ENCODE measurements around the gene UXT.

The UXT gene

GRCh38 chrX:47697181-47697580 is 38.2 kb upstream of the UXT start:
- ATAC-seq, result no peak
- TF ChIP-seq POU6F1 (CRISPR knock-in tag; IDR thresholded peaks at IDR 0.05; ENCODE audit: borderline replicate concordance, low read depth) (no peak), PATZ1 (CRISPR knock-in tag; IDR thresholded peaks at IDR 0.05; ENCODE audit: borderline replicate concordance) (no peak), OSR1 (CRISPR knock-in tag; IDR thresholded peaks at IDR 0.05) (no peak), TCF4 (CRISPR knock-in tag; IDR thresholded peaks at IDR 0.05; ENCODE audit: borderline replicate concordance) (no peak), ZNF70 (CRISPR knock-in tag; IDR thresholded peaks at IDR 0.05) (no peak), ISL1 (CRISPR knock-in tag; IDR thresholded peaks at IDR 0.05) (no peak), CSDC2 (CRISPR knock-in tag; IDR thresholded peaks at IDR 0.05) (no peak), SNAI2 (CRISPR knock-in tag; IDR thresholded peaks at IDR 0.05) (no peak), ZFP3 (CRISPR knock-in tag; IDR thresholded peaks at IDR 0.05) (no peak), ZNF565 (CRISPR knock-in tag; conservative IDR thresholded peaks at IDR 0.05; ENCODE audit: low read depth) (no peak), ESRRG (CRISPR knock-in tag; IDR thresholded peaks at IDR 0.05) (no peak), RARB (CRISPR knock-in tag; IDR thresholded peaks at IDR 0.05) (no peak), TOX (CRISPR knock-in tag; IDR thresholded peaks at IDR 0.05; ENCODE audit: borderline replicate concordance) (no peak), TSHZ2 (CRISPR knock-in tag; IDR thresholded peaks at IDR 0.05) (no peak), PPARA (CRISPR knock-in tag; IDR thresholded peaks at IDR 0.05; ENCODE audit: borderline replicate concordance) (no peak), ARNTL (CRISPR knock-in tag; IDR thresholded peaks at IDR 0.05; ENCODE audit: borderline replicate concordance, low read depth) (no peak), ZC3H10 (CRISPR knock-in tag; IDR thresholded peaks at IDR 0.05) (no peak), BACH2 (CRISPR knock-in tag; IDR thresholded peaks at IDR 0.05; ENCODE audit: borderline replicate concordance) (no peak)

GRCh38 chrX:47690175-47690574 is 31.2 kb upstream of the UXT start:
- ATAC-seq, result no peak; the same call in 2 of the 3 replicates
- TF ChIP-seq ZNF70 (CRISPR knock-in tag; IDR thresholded peaks at IDR 0.05) (no peak), CSRNP3 (CRISPR knock-in tag; IDR thresholded peaks at IDR 0.05) (no peak), CREB5 (CRISPR knock-in tag; IDR thresholded peaks at IDR 0.05; ENCODE audit: low read depth) (no peak), TOX (CRISPR knock-in tag; IDR thresholded peaks at IDR 0.05; ENCODE audit: borderline replicate concordance) (no peak), CSDC2 (CRISPR knock-in tag; IDR thresholded peaks at IDR 0.05) (no peak), RARB (CRISPR knock-in tag; IDR thresholded peaks at IDR 0.05) (no peak), TSHZ2 (CRISPR knock-in tag; IDR thresholded peaks at IDR 0.05) (no peak), ZNF565 (CRISPR knock-in tag; conservative IDR thresholded peaks at IDR 0.05; ENCODE audit: low read depth) (no peak), PATZ1 (CRISPR knock-in tag; IDR thresholded peaks at IDR 0.05; ENCODE audit: borderline replicate concordance) (no peak), ESRRG (CRISPR knock-in tag; IDR thresholded peaks at IDR 0.05) (no peak), SNAI2 (CRISPR knock-in tag; IDR thresholded peaks at IDR 0.05) (no peak), POU6F1 (CRISPR knock-in tag; IDR thresholded peaks at IDR 0.05; ENCODE audit: borderline replicate concordance, low read depth) (no peak), OSR1 (CRISPR knock-in tag; IDR thresholded peaks at IDR 0.05) (no peak), ZFP30 (CRISPR knock-in tag; IDR thresholded peaks at IDR 0.05) (no peak), ISL1 (CRISPR knock-in tag; IDR thresholded peaks at IDR 0.05) (no peak), ZNF8 (CRISPR knock-in tag; IDR thresholded peaks at IDR 0.05) (no peak), BACH2 (CRISPR knock-in tag; IDR thresholded peaks at IDR 0.05; ENCODE audit: borderline replicate concordance) (no peak), TCF4 (CRISPR knock-in tag; IDR thresholded peaks at IDR 0.05; ENCODE audit: borderline replicate concordance) (no peak), ZC3H10 (CRISPR knock-in tag; IDR thresholded peaks at IDR 0.05) (no peak), ARNTL (CRISPR knock-in tag; IDR thresholded peaks at IDR 0.05; ENCODE audit: borderline replicate concordance, low read depth) (no peak)
